DMS114 treated with DMSO at 0.1 percent for 48 hours (cell line): Measurements from ENCODE around the gene NHP2.

Experiments
- DNase-seq: peaks from one replicate; lab custom pipeline; 2025; ENCODE audit not compliant: unreplicated experiment; lab: John Stamatoyannopoulos, UW

NHP2 gene

DNA sequence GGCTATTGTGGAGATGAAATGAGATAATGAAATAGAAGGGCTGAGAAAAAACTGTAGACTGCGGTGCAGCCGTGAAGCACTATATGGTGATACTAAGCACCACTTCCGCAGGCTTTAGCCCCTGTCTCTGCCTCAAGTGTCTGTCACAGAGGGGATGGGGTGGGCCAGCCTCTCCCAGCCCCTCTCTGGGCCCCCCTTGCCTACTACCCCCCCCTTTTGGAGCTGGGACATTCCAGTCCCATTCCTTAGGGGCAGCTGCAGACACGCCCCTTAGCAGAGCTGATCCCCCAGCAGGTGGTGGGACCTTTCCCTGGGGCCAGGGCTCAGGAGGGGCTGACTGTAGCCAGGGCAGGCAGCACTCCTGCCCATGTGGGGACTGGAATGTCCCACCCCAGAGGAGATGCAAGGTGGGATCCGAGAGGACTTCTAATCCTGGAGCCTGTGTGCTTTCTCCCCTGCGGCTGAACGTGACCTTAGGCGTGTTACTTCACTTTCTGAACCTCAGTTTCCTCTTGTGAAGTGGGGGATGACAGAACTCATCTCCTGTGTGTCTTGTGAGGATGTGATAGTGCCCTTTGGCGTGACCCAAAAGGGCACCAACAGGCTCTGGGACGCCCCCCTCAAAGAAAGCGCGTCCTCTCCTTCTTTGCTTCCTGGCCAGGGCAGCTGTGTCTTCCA, 38.4 kb downstream of the NHP2 start:
- no peak for DNase-seq

DNA sequence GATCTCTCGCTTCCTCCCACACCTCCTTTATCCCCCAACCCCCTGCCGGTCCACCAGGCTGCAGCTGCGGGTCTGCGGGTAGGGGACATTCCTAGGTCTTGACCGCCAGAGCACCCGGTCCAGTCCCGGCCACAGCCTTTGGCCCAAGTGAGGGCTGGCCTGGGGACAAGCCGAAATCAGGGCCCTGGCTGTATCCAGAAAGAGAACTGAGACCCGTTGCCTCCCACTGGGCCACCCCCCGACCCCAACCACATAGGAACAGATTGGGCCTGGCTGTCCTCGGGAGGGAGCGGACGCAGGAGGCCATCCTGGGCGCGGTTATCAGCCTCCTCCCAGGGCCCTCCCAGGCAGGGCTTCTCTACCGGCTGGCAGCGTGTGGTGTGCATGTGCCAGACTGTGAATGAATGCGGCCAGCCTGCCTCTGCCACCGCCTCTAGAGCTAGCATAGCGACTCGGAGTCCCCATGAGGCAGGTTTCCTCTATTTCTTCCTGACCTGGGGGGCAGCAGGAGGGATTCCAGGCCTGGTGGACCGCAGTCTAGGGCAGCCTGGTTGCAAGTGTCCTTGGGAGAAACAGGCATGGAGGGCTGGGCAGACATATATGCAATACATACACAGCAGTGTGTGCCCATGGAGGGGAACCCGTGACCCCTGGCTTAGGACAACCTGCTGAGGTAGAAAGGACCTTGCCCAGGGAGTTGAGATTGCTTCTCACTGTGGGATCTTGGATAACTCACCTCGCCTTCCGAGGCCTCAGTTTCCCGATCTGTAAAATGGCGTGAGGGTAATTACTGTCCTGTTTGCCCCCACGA, 39.2 kb downstream of the NHP2 start:
- no peak for DNase-seq

DNA sequence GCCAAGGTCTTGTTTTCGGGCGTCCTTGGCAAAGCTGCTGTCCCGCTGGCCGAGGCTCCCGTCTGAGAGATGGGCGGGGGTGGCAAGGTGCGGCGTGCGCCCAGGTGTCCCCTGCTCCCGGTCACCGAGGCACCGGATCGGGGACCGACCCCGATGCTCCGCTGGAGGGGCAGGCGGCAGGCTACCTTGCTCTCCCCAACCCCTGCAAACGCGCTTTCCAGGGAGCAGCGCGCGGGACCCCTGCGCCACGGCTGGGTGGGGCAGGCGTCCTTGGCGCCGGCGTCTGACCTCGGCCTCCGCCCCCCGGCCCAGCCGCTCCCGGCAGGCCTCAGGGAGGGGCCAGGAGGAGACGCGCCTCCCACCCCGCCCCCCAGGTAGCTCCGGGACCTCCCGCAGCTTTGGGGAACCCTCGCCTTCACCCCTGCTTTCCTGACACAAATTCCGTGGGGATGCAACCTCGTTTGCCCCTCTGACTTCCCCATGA, 39.8 kb downstream of the NHP2 start:
- DNase-seq, result no peak

DNA sequence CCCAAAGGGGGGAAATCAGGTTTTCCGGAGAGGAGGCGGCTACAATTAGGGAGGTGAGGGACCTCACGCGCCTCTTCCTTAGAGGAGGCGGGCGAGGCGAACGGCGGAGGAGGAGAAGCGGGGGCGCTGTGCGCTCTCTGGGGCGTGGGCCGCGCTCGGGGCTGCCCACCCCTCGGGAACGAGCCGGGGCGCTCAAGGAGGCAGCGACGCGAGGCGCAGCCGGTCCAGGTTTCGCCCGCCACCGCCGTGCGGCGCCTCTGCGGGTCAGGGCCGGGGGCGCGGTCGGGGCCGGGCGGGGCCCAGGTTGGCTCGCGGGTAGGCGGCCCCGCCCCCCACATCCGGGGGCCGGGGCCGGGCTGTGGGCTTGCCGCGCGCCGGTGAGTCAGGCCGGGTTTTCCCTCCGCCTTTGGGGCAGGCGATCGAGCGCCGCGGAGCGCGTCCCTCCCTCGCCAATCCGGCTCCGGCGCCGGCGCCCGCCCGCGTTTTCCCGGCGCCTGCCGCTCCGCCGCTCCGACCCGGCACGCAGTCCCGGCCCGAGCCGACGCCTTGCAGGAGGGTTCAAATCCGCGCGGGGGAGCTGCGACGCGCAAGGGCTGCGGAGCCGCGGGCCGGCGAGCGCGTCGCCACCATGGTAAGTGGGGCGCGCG, 40.4 kb downstream of the NHP2 start, which contains the start of gene N4BP3:
N4BP3 (plus strand) TSS at position 392 of the 647 bp plus-strand sequence. CDS start 6,052 bp downstream, outside the sequence.
- DNase-seq, result no peak

DNA sequence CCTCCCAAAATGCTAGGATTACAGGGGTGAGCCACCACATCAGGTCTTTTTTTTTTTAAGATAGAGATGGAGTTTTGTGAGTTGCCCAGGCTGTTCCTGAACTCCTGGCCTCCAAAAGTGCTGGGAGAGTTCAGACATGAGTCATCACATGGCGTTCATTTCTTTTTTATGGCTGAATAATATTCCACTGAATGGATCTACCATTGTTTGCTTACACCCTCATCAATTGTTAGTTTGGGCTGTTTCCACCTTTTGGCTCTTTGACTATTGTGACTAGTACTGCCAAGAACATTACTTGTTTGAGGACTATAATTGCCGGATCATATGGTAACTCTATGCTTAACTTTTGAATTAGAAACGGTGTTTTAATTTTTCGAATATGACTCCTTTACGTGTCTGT, 41.1 kb downstream of the NHP2 start:
- no peak for DNase-seq

DNA sequence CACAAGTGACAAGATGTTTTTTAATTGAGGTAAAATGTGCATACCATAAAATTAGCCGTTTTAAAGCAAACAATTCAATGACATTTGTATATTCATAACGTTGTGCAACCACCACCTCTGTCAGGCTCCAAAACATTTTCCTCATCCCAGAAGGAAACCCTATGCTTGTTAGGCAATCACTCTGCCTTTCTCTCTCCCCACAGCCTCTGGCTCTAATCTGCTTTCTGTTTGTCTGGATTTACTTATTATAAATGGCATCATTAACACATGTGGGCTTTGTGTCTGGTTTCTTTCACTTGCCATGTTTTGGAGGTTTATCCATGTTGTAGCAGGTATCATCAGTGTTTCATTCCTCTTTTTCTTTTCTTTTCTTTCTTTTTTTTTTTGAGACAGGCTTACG, 41.8 kb downstream of the NHP2 start:
- DNase-seq, result no peak

DNA sequence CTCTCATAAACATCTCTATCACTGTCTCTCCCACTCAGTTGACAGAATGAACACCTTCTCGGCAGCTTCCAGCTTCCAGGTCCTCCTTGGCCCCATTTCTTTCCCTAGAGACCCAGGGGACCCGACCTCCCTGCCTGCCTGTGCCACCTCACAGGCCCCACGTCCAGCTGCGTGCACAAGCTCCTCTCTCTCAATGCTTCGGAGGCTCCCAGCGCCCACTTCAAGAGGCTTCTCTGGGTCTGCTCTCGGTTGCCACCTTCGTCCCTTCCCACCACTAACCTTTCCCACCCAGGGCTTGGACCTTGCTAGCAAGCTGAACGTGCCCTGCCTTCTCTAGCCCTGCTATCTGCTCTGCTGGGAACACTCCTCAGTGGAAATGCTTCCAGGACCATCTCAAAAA, 43.2 kb downstream of the NHP2 start:
- no peak for DNase-seq

DNA sequence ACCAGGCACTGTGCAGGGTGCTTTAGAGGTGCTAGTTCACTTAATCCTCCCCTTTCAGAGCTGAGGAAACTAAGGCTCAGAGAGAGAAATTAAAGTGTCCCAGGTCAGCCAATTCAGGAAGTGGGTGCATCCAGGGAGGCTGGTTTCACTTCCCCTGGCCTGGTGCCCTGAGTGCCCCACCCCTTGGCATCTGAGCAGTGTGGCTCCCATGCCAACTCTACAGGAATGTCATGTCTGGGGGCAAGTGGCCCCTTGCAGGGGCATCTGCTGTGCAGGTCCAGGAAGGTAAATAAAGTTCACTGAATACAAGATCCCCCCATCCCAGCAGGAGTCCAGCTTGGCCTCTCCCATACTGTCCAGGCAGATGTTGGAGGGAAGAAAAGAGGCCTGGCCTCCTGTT, 44.7 kb downstream of the NHP2 start:
- DNase-seq, result no peak

DNA sequence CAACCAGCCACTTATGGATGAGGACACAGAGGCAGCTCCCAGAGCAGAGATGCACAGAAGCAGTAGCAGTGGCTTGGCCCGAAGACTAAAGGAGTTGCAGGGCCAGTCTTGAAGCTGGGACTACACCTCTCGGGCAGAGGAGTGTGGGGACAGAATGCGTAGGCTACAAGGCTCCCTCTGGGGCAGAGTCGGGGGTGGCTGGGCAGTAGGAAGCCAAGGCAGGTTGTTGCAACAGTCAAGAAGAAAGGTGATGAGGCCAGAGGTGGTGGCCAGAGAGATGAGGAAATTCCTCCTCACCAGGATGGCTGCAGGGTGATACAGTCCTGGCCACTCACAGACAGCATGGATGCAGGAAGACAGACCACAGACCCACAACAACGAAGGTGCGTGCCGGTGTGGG, 45.2 kb downstream of the NHP2 start:
- no peak for DNase-seq

DNA sequence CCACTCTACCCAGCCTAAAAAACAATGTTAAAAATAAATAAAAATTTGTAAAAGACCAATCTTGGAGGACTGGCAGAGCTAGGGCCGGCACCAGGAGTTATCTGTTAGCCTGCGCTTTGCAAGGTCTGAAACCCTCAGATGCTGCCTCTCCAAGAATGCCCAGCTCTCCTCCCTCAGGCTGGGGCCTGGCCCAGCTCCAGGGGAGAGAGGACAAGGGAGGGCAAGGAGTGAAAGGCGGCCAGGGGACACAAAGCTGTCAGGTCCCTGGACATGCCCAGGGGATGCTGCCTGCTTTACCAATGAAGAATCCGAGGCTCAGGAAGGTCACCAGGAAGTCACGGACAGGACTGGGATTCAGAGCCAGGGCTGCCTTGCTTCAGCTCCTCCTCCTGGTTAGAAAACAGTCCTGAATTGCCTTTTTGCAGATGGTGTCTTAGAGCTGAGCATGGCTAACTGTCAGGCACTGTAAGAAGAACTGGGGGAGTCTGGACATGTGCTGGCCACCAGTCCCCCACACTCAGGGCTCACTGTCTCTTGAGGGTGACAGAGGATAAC, 45.9 kb downstream of the NHP2 start:
- no peak for DNase-seq

DNA sequence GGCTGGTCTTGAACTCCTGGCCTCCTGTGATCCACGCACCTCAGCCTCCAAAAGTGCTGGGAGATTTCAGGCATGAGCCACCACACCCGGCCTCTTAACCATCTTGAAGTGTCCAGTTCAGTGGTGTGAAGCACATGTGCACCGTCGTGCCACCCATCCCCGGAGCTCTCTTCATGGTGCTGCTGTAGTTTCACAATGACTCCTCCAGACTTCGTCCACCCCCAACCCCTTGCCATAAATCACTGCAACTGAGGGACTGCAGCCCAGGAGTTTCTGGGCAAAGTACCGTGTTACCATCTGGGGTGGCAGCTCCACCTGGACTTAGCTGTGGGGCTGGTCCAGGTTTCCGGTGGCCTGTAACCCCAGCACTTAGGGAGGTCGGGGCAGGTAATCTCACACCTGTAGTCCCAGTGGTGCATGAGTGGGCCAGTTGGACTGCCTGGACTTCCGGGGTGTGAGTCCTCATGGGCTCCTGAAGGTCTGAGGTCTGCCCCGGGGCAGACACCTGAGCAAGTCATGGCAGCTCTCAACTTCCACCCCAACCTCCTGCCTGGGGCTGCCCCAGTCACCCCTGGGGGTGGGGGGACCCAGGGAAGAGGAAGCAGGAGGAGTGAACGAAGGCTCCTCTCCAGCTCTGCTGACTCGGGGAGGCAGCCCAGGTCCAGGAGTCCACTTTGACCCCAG, 47.0 kb downstream of the NHP2 start:
- no peak for DNase-seq

DNA sequence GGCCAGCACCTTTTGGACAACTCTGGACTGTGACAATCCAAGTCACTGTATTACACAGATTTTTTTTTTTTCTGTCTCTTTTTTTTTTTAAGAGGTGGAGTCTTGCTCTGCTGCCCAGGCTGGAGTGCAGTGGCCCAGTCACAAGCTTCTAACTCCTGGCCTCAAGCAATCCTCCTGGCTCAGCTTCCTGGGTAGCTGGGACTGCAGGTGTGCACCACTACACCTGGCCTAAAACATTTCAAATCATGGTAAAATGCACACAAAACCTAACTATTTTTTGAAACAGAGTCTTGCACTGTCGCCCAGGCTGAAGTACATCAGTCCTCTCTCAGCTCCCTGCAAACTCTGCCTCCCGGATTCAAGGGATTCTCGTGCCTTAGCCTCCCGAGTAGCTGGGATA, 47.6 kb downstream of the NHP2 start:
- DNase-seq, result no peak

DNA sequence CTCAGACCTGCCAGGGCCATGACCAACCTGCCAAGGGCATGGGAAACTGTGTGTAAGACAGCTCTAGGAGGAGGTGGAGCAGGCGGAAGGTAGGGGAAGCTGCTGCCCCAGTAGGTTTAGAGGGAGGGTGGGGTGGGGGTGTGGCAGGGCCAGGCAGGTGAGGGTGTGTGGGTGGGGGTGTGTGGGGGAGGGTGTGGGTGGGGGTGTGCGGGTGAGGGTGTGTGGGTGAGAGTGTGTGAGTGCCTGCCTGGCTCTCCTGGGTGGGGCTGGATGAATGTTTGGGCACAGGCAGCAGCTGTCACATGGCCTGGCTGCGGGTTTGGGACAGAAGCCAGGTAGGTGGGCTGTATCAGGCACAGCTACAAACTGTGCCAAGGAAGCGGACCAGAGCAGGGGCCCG, 49.2 kb downstream of the NHP2 start:
- no peak for DNase-seq

DNA sequence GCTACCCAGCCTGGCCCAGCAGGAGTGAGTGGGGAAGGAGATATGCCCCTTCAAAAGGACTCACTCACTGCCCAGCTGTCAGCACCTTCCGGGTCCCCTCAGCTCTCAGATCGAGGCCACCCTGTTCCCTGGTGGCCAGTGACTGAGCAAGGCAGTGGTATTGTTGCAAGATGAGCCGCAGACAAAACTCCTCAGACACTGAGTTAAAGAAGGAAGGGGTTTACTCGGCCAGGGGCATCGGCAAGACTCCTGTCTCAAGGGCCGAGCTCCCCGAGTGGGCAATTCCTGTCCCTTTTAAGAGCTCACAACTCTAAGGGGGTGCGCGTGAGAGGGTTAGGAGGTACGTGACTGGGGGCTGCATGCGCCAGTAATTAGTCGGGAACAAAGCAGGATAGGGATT, 50.1 kb downstream of the NHP2 start:
- DNase-seq, result no peak
